CD4-positive, alpha-beta T cell (primary cell): ENCODE data around the gene PATJ. TPM values are rescaled to one million over a fixed set of nuclear protein-coding genes. Genes with fewer than 3 reads are reported as not detected.

ENCODE experiments used
- ATAC-seq: fragments of 200-7000 bp; cut with Tn5 transposase; one replicate; pipeline ENCODE4 v1.10.0; 2022; ENCODE audit warnings: mild to moderate bottlenecking; ENCODE audit not compliant: poor library complexity
- CTCF ChIA-PET: fragments of 350-600 bp; sonication (Branson Sonifier 250); formaldehyde crosslinking; loops from one replicate; lab custom pipeline; 2021; ENCODE audit warnings: antibody characterized with exemption, inconsistent platforms; lab: Charles Lee
- POLR2A ChIA-PET: fragments of 350-600 bp; sonication (Branson Sonifier 250); formaldehyde crosslinking; loops from one replicate; lab custom pipeline; 2021; ENCODE audit warnings: antibody characterized with exemption, inconsistent platforms; lab: Charles Lee
- DNase-seq, 14 experiments: peaks; one replicate each; pipeline ENCODE4 v3.0.0-alpha.2; 2013 to 2020; ENCODE audit warnings: mixed read lengths in 2 of 14
- H3K27ac ChIP-seq, 2 donors: one replicate each; pipeline versions ENCODE4 v1.5.1 to v1.7.0; 2013; ENCODE audit warnings: low read length in 2 of 2, low read depth in 1 of 2, mild to moderate bottlenecking in 1 of 2
- H3K27me3 ChIP-seq, 2 experiments: 1 replicate in 1 of 2; 2 replicates in 1 of 2; pipeline versions ENCODE4 v1.6.1 to v1.7.0; 2013; ENCODE audit warnings: low read length in 2 of 2, control low read depth in 1 of 2, mild to moderate bottlenecking in 1 of 2, moderate library complexity in 1 of 2; ENCODE audit not compliant: insufficient read depth in 2 of 2, control insufficient read depth in 1 of 2
- H3K36me3 ChIP-seq: one replicate; pipeline ENCODE4 v1.6.1; 2013; ENCODE audit warnings: low read length, control low read depth; ENCODE audit not compliant: insufficient read depth
- H3K4me1 ChIP-seq: one replicate; pipeline ENCODE4 v1.6.1; 2013; ENCODE audit warnings: low read length, control low read depth; ENCODE audit not compliant: insufficient read depth
- H3K4me3 ChIP-seq: one replicate; pipeline ENCODE4 v1.5.1; 2013; ENCODE audit warnings: mild to moderate bottlenecking, low read length, moderate library complexity
- H3K9me3 ChIP-seq, 2 experiments: 1 replicate in 1 of 2; 2 replicates in 1 of 2; pipeline versions ENCODE4 v1.6.1 to v1.7.0; 2013; ENCODE audit warnings: low read length in 2 of 2, mild to moderate bottlenecking in 2 of 2, control low read depth in 1 of 2, moderate library complexity in 1 of 2; ENCODE audit not compliant: control insufficient read depth in 1 of 2, insufficient read depth in 1 of 2
- H3K27ac Mint-ChIP-seq: one replicate; pipeline ENCODE4 v1.8.0; 2020; ENCODE audit warnings: mixed read lengths
- H3K27me3 Mint-ChIP-seq: one replicate; pipeline ENCODE4 v1.8.0; 2021; ENCODE audit warnings: mixed read lengths
- H3K36me3 Mint-ChIP-seq: one replicate; pipeline ENCODE4 v1.8.0; 2021; ENCODE audit warnings: low read depth, mixed read lengths
- H3K4me1 Mint-ChIP-seq: one replicate; pipeline ENCODE4 v1.8.0; 2021; ENCODE audit warnings: low read depth, mixed read lengths
- H3K4me3 Mint-ChIP-seq: one replicate; pipeline ENCODE4 v1.8.0; 2020; ENCODE audit warnings: mild to moderate bottlenecking, mixed read lengths
- H3K9me3 Mint-ChIP-seq: one replicate; pipeline ENCODE4 v1.8.0; 2020; ENCODE audit warnings: mixed read lengths
- intact Hi-C, 2 experiments: fragments of 100-400 bp; cut with DNase I in 1 of 2; cut with micrococcal nuclease in 1 of 2; formaldehyde crosslinking; loops; one replicate each; pipeline versions ENCODE4 v1.15.1 to v1.9.0; 2023 to 2025; cut with DNase I, micrococcal nuclease
- total RNA-seq, 174 experiments: library from RNA in 2 of 174; stranded (reverse) in 2 of 174; gene quantifications; one replicate each; pipeline ENCODE4 v1.2.3 and lab custom pipeline; 2021 to 2026
- TF ChIP-seq, protein P1 (sequence below): fragments of 200-600 bp; IDR thresholded peaks from one replicate; pipeline ENCODE4 v1.8.0; 2022; ENCODE audit warnings: antibody characterized with exemption, mild to moderate bottlenecking

Gene PATJ
- total RNA-seq, 2 experiments from 2014 or later = 50.4 to 54.1 TPM

DNA sequence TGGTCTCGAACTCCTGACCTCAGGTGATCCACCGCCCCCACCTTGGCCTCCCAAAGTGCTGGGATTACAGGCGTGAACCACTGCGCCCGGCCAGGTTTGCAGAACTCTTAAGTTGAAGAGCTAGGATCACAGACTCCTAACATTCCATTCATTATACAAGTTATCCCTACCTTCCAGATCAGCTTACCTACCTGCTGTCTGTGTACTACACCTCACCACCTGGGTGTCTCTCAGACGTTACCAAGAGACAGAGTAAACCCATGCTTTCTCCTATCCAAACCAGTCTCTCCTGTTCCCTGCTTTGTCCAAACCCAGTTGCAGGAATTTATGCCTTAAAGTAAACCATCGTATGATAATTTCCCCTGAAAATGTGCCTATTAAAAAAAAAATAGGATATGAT, 329.4 kb downstream of the PATJ start:
- no peak overlapping the region for H3K4me3 ChIP-seq
- intact Hi-C loops = no loop called here
- H3K27ac ChIP-seq = no peak overlapping the region
- no peaks in the 10 kb centered on the region for H3K9me3 ChIP-seq
- H3K27me3 ChIP-seq = no peaks in the 10 kb centered on the region
- Mint-ChIP-seq H3K27ac (no peak overlapping the region), H3K4me1 (no peaks in the 10 kb centered on the region), H3K9me3 (peaks cover under 1% of the 10 kb centered on the region), H3K36me3 (peaks cover 28% of the 10 kb centered on the region), H3K4me3 (no peak overlapping the region), H3K27me3 (no peaks in the 10 kb centered on the region)
- no peaks in the 10 kb centered on the region for H3K4me1 ChIP-seq
- POLR2A ChIA-PET = no interaction called here
- CTCF ChIA-PET = interaction anchor here (0.6 kb wide), 1 partner anchor 619 kb away, joined by 3 read pairs; no protein-coding TSS in a partner anchor
- TF ChIP-seq, protein P1, sequence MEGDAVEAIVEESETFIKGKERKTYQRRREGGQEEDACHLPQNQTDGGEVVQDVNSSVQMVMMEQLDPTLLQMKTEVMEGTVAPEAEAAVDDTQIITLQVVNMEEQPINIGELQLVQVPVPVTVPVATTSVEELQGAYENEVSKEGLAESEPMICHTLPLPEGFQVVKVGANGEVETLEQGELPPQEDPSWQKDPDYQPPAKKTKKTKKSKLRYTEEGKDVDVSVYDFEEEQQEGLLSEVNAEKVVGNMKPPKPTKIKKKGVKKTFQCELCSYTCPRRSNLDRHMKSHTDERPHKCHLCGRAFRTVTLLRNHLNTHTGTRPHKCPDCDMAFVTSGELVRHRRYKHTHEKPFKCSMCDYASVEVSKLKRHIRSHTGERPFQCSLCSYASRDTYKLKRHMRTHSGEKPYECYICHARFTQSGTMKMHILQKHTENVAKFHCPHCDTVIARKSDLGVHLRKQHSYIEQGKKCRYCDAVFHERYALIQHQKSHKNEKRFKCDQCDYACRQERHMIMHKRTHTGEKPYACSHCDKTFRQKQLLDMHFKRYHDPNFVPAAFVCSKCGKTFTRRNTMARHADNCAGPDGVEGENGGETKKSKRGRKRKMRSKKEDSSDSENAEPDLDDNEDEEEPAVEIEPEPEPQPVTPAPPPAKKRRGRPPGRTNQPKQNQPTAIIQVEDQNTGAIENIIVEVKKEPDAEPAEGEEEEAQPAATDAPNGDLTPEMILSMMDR = no peak
- no peaks in the 10 kb centered on the region for H3K36me3 ChIP-seq
- ATAC-seq = no peak
- DNase-seq = no peak

DNA sequence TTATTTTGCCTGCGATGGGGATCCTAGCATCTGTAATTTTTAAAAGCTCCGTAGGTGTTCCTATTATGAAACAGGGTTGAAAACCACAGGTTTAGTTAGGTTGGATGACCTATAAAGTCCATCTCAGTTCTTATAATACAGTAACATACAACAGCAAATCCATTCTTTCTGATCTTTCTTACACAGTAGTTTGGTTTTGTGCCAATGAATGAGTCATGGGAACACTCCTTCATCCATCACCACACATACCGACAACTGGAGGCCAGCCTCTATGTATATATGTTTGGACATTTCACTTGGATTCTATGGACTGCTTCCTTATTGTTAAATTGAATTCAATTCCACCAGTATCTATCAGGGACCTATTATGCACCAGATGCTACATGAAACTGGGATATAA, 334.0 kb downstream of the PATJ start:
- Mint-ChIP-seq H3K4me3 (no peak overlapping the region), H3K36me3 (peaks cover 19% of the 10 kb centered on the region), H3K27ac (no peak overlapping the region), H3K9me3 (no peaks in the 10 kb centered on the region), H3K4me1 (no peaks in the 10 kb centered on the region), H3K27me3 (no peaks in the 10 kb centered on the region)
- ChIA-PET CTCF (no interaction called here), POLR2A (no interaction called here)
- ATAC-seq (no peak), DNase-seq (no peak)
- no peak overlapping the region for H3K4me3 ChIP-seq
- intact Hi-C loops = no loop called here
- TF ChIP-seq, protein P1 = no peak
- H3K27me3 ChIP-seq = no peaks in the 10 kb centered on the region
- no peak overlapping the region for H3K27ac ChIP-seq
- no peaks in the 10 kb centered on the region for H3K9me3 ChIP-seq
- H3K36me3 ChIP-seq = peaks cover 4% of the 10 kb centered on the region
- no peaks in the 10 kb centered on the region for H3K4me1 ChIP-seq

DNA sequence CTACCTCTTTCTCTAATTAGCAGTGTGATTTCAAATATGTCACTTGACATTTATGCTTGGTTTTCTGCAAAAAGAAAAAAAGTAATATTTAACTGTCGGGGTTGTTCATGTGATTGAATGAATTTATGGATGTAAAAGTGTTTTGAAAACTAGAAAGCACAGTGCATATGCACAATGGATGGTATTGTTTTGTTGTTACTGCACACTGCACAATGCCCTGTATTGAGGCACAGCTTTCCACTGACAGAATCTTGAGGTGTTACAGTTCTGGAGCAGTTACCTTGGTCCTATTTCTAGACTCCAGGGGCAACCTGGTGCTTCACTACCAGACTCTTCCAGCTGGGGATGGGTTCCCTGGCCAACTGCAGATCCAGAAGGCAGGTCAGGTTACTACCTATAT, 335.5 kb downstream of the PATJ start:
- Histone ChIP-seq H3K27me3 (no peaks in the 10 kb centered on the region), H3K36me3 (peaks cover 4% of the 10 kb centered on the region), H3K9me3 (no peaks in the 10 kb centered on the region), H3K4me3 (no peak overlapping the region), H3K4me1 (no peaks in the 10 kb centered on the region), H3K27ac (no peak overlapping the region)
- ATAC-seq = no peak
- DNase-seq = no peak
- ChIA-PET POLR2A (interaction anchor here (0.5 kb wide), 1 partner anchor 17 kb away, joined by 4 read pairs; no protein-coding TSS in a partner anchor), CTCF (no interaction called here)
- H3K9me3 Mint-ChIP-seq = no peaks in the 10 kb centered on the region
- peaks cover 28% of the 10 kb centered on the region for H3K36me3 Mint-ChIP-seq
- no peak overlapping the region for H3K27ac Mint-ChIP-seq
- intact Hi-C loops = no loop called here
- no peaks in the 10 kb centered on the region for H3K27me3 Mint-ChIP-seq
- H3K4me1 Mint-ChIP-seq = no peaks in the 10 kb centered on the region
- H3K4me3 Mint-ChIP-seq = no peak overlapping the region
- TF ChIP-seq, protein P1 = no peak
